Left ventricle myocardium inferior (tissue), 1 donor: ENCODE results near the gene SOX6. TPM values are rescaled to one million over a fixed set of nuclear protein-coding genes. Genes with fewer than 3 reads are reported as not detected.

Experiments
- DNase-seq: peaks from one replicate; pipeline ENCODE4 v3.0.0-alpha.2; 2020
- H3K27ac ChIP-seq: fragments of 200-600 bp; replicated peaks from 2 replicates; pipeline ENCODE4 v1.8.0; 2021
- H3K27me3 ChIP-seq: fragments of 200-600 bp; 2 replicates; pipeline ENCODE4 v1.8.0; 2021; ENCODE audit warnings: low read depth
- H3K36me3 ChIP-seq: fragments of 200-600 bp; 2 replicates; pipeline ENCODE4 v1.8.0; 2021
- H3K4me1 ChIP-seq: fragments of 200-600 bp; 2 replicates; pipeline ENCODE4 v1.8.0; 2021
- H3K4me3 ChIP-seq: fragments of 200-600 bp; 2 replicates; pipeline ENCODE4 v1.8.0; 2021; ENCODE audit warnings: mild to moderate bottlenecking, moderate library complexity
- H3K9me3 ChIP-seq: fragments of 200-600 bp; replicated peaks from 2 replicates; pipeline ENCODE4 v1.8.0; 2021
- intact Hi-C: fragments of 100-400 bp; cut with micrococcal nuclease; formaldehyde crosslinking; loops from one replicate; pipeline ENCODE4 v1.11.0; 2022
- long read RNA-seq: library from polyadenylated mRNA; unstranded; transcript quantifications from one replicate; pipeline ENCODE4 v2.0.0, GENCODE V29; 2021
- total RNA-seq: library from RNA; stranded (reverse); fragmentation: NEBNext Ultra II Directional; extraction: Animal tissue kit (Norgen Biotek cat#: 25700); gene quantifications from one replicate; pipeline ENCODE4 v1.2.1, GENCODE V29; 2021
- TF ChIP-seq, protein P1 (sequence below): fragments of 200-600 bp; IDR thresholded peaks from 2 replicates; pipeline ENCODE4 v1.8.0; 2021; ENCODE audit warnings: antibody characterized with exemption, mild to moderate bottlenecking, borderline replicate concordance
- donor health status: DM: no; HTN: yes; CAD: no; lungs with severe emphysema.

The SOX6 gene
- total RNA-seq, result 20.2 TPM
- long read RNA-seq, partial matches to known transcripts, result 1 of 6 reads
- long read RNA-seq, other reads (novel, unspliced or antisense), result 5 of 6 reads

DNA sequence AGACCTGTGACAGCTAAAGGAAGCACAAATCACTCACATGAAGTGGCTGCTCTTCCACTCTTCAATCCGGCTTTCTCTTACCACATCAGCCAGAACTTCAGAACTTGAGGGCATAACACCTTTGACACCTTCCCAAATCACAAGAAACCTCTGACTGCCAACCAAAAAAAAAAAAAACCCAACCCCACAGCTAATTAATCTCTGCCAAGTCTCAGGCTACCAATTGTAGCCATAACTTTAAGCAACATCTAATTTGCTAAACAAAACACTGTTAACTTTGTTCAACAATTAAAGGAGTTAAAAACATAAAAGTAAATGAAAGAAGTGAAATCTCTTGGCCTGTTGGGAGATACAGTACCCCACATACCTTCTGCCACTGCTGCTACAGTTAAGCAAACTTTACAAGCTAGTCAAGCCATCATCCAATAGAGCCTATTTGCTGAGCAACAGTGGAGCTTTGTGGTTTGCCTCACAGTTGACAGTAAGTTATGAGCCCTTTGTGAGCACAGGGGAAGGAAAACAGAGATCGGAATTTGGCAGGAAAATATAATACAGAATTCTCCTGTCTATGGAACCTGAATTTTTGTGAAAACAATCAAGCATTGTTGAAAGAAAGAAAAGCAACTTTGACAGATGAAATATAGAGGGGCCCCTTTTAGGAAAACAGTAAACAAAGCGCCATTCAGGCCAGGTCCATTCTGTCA is at the start of gene SOX6:
SOX6 (minus strand) TSS at position 490 of the 704 bp plus-strand sequence. CDS start 15,298 bp downstream, outside the sequence.
- no peaks in the 10 kb centered on the region for H3K27me3 ChIP-seq
- H3K4me1 ChIP-seq, result peaks cover 51% of the 10 kb centered on the region
- intact Hi-C loops, result no loop called here
- TF ChIP-seq, protein P1, sequence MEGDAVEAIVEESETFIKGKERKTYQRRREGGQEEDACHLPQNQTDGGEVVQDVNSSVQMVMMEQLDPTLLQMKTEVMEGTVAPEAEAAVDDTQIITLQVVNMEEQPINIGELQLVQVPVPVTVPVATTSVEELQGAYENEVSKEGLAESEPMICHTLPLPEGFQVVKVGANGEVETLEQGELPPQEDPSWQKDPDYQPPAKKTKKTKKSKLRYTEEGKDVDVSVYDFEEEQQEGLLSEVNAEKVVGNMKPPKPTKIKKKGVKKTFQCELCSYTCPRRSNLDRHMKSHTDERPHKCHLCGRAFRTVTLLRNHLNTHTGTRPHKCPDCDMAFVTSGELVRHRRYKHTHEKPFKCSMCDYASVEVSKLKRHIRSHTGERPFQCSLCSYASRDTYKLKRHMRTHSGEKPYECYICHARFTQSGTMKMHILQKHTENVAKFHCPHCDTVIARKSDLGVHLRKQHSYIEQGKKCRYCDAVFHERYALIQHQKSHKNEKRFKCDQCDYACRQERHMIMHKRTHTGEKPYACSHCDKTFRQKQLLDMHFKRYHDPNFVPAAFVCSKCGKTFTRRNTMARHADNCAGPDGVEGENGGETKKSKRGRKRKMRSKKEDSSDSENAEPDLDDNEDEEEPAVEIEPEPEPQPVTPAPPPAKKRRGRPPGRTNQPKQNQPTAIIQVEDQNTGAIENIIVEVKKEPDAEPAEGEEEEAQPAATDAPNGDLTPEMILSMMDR, result no peak
- H3K9me3 ChIP-seq, result no peaks in the 10 kb centered on the region
- peak within 1 kb of the TSS; percentile 33 for H3K4me3 ChIP-seq
- no peaks in the 10 kb centered on the region for H3K36me3 ChIP-seq
- H3K27ac ChIP-seq, result peak within 1 kb of the TSS; percentile 64
- DNase-seq, result no peak

DNA sequence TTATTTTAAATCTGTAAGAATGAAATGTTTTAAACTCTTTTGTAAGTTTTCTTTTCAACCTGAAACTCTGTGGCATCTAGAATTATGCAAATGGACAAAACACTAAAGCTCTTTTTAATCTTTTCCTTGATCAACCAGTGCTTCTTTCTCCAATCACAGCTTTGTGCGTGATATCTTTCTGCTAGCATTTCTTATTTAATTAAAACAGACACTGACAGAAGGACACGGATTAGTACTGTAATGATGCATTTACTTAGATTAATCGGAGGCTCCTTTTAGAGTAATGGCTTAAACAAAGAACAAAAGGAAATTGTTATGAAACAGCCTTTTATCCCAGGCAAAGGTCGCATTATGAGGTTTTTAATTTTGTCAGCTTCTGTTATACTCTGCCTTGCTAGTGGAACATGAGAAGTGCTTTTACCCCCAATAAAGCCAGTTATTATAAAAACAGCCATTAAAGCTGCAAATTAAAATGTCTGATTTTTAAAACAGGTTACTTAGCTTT is 48.5 kb upstream of the SOX6 start:
- no peaks in the 10 kb centered on the region for H3K9me3 ChIP-seq
- peaks cover 6% of the 10 kb centered on the region for H3K4me1 ChIP-seq
- H3K27me3 ChIP-seq, result no peaks in the 10 kb centered on the region
- H3K36me3 ChIP-seq, result no peaks in the 10 kb centered on the region
- intact Hi-C loops, result no loop called here
- no peak for DNase-seq
- TF ChIP-seq, protein P1, result no peak
- no peak overlapping the region for H3K4me3 ChIP-seq
- no peak overlapping the region for H3K27ac ChIP-seq

DNA sequence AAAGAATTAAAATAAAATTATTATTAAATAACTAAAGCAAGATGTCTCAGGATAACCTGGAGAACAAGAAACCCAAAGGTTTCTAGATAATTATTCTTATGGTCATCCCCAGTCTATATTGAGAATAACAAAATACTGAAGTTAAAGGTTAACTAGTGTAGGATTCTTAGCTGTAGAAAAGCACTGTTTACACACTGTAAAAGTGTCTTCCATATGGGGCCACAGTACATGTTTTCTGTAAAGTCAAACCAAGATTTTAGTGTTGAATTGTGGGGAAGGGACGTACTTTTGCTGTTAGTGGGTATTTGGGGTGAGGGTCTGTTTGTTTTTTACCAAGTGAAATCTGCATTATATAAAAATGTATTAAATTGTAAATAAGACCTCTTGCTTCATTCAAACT is 47.5 kb upstream of the SOX6 start:
- Histone ChIP-seq H3K9me3 (no peaks in the 10 kb centered on the region), H3K4me3 (no peak overlapping the region), H3K36me3 (no peaks in the 10 kb centered on the region), H3K4me1 (peaks cover 6% of the 10 kb centered on the region), H3K27me3 (no peaks in the 10 kb centered on the region), H3K27ac (no peak overlapping the region)
- TF ChIP-seq, protein P1, result no peak
- intact Hi-C loops, result no loop called here
- DNase-seq, result no peak

DNA sequence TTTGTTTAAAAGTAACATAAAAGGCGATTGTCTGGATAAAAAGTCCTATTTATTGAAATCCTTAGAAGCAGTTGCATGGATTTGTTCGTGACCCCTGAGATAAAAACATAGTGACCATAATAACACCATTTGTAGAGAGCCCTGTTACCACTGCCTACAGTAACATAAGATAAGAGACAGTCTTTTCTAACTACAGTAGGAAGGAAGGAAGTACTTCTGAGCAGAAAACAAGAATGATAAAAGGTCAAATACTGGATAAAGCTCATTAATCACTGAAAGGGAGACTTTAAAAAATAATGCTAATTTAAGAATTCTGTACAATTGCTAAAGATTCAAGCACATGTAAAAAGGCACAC is 47.1 kb upstream of the SOX6 start:
- Histone ChIP-seq H3K36me3 (no peaks in the 10 kb centered on the region), H3K4me1 (peaks cover 6% of the 10 kb centered on the region), H3K27ac (no peak overlapping the region), H3K27me3 (no peaks in the 10 kb centered on the region), H3K9me3 (no peaks in the 10 kb centered on the region), H3K4me3 (no peak overlapping the region)
- no peak for DNase-seq
- TF ChIP-seq, protein P1, result no peak
- intact Hi-C loops, result no loop called here

DNA sequence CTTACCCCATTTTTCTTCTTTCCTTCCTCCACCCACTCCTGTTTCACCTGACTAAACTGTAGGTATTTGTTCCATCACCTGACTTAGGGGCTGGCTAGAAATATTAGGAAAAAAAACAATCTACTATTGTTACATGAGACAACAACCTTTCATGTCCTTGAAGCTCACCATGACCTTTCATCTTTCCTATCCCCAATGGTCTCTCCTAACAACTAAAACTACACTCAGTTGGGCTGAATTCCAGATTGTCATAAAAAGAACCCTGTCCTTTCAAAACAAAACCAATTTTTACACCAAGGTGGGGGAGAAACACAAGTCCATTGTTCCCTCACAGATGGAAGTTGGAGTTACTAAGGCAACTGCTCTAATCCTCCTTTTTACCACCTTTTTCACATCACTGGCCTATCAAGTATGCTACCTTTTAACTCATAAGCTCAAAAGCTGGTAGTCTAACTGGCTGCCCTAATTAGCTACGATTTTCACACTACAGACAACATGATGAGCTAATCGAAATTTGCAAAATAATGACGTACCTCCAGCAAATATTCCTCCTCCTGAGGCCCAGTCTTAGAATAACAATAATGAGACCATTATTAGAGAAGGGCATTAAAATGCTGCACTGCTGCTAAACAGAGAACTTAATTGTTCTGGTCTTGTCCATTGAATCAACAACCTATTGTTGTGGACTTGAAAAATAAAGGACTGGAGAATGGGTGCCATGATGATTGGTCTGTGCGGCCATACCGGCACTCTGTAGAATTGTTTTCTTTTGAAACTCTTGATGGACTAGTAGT is 46.5 kb upstream of the SOX6 start:
- DNase-seq, result no peak
- intact Hi-C loops, result no loop called here
- Histone ChIP-seq H3K4me3 (no peak overlapping the region), H3K36me3 (no peaks in the 10 kb centered on the region), H3K27ac (no peak overlapping the region), H3K9me3 (no peaks in the 10 kb centered on the region), H3K4me1 (peaks cover 5% of the 10 kb centered on the region), H3K27me3 (no peaks in the 10 kb centered on the region)
- TF ChIP-seq, protein P1, result no peak
